ENCODE measurements around the gene IFI27.

The IFI27 gene

GRCh38 chr14:94103554-94104150, 6.9 kb upstream of the IFI27 start:
- DNase-seq, result no peak

- no peak for DNase-seq
Observed at GRCh38 chr14:94104731-94105130, 5.8 kb upstream of the IFI27 start.

GRCh38 chr14:94109915-94110250, 653 bp upstream of the IFI27 start:
- no peak for DNase-seq

GRCh38 chr14:94111276-94112095, 950 bp downstream of the IFI27 start:
- DNase-seq, result no peak

- no peak for DNase-seq
Observed at GRCh38 chr14:94112513-94113063, 2.1 kb downstream of the IFI27 start.

- DNase-seq, result no peak
Observed at GRCh38 chr14:94113073-94113472, 2.5 kb downstream of the IFI27 start.

- no peak for DNase-seq
Observed at GRCh38 chr14:94113490-94113889, 3.0 kb downstream of the IFI27 start.

- DNase-seq, result no peak
Observed at GRCh38 chr14:94113908-94114588, 3.5 kb downstream of the IFI27 start.

- DNase-seq, result peak; percentile 7
Observed at GRCh38 chr14:94114589-94115057, 4.1 kb downstream of the IFI27 start.

GRCh38 chr14:94115058-94115591, 4.6 kb downstream of the IFI27 start:
- DNase-seq, result peak; percentile 7

GRCh38 chr14:94115631-94116030, 5.1 kb downstream of the IFI27 start:
- no peak for DNase-seq

- DNase-seq, result no peak
Observed at GRCh38 chr14:94116701-94117100, 6.2 kb downstream of the IFI27 start.

GRCh38 chr14:94117856-94118255, 7.3 kb downstream of the IFI27 start:
- DNase-seq, result no peak

- DNase-seq, result no peak
Observed at GRCh38 chr14:94119071-94119470, 8.5 kb downstream of the IFI27 start.

GRCh38 chr14:94120667-94121340, 10.3 kb downstream of the IFI27 start:
- DNase-seq, result peak; percentile 12

GRCh38 chr14:94121485-94121884, 10.9 kb downstream of the IFI27 start:
- DNase-seq, result no peak

- DNase-seq, result no peak
Observed at GRCh38 chr14:94122438-94122837, 11.9 kb downstream of the IFI27 start.

- peak; percentile 18 for DNase-seq
Observed at GRCh38 chr14:94123296-94123695, 12.8 kb downstream of the IFI27 start.

- no peak for DNase-seq
Observed at GRCh38 chr14:94123868-94124267, 13.3 kb downstream of the IFI27 start.

- no peak for DNase-seq
Observed at GRCh38 chr14:94124582-94125377, 14.2 kb downstream of the IFI27 start.

GRCh38 chr14:94125659-94126418, 15.3 kb downstream of the IFI27 start:
- no peak for DNase-seq

Measured in stimulated activated CD8-positive, alpha-beta memory T cell treated with anti-CD3 and anti-CD28 coated beads, Interleukin-4, amount 100 ng/mL, for 48 hours (primary cell).